Chondrocyte (in vitro differentiated cells): ENCODE measurements around the gene RPL36. TPM values are rescaled to one million over a fixed set of nuclear protein-coding genes. Genes with fewer than 3 reads are reported as not detected.

Experiments
- DNase-seq: peaks from one replicate; pipeline ENCODE4 v3.0.0; 2021; ENCODE audit warnings: mixed read lengths, low spot score
- H3K27ac Mint-ChIP-seq: one replicate; pipeline ENCODE4 v1.8.0; 2021; ENCODE audit warnings: mild to moderate bottlenecking, moderate library complexity, mixed read lengths; ENCODE audit not compliant: unreplicated experiment
- H3K27me3 Mint-ChIP-seq: 2 replicates; pipeline ENCODE4 v1.8.0; 2021; ENCODE audit warnings: low read depth, mixed read lengths
- H3K36me3 Mint-ChIP-seq: 2 replicates; pipeline ENCODE4 v1.8.0; 2021; ENCODE audit warnings: low read depth, mixed read lengths
- H3K4me1 Mint-ChIP-seq: 2 replicates; pipeline ENCODE4 v1.8.0; 2021; ENCODE audit warnings: low read depth, mild to moderate bottlenecking, mixed read lengths
- H3K4me3 Mint-ChIP-seq: one replicate; pipeline ENCODE4 v1.8.0; 2021; ENCODE audit warnings: mild to moderate bottlenecking, moderate library complexity, mixed read lengths; ENCODE audit not compliant: unreplicated experiment
- H3K9me3 Mint-ChIP-seq: 2 replicates; pipeline ENCODE4 v1.8.0; 2021; ENCODE audit warnings: low read depth, mixed read lengths
- total RNA-seq: library from RNA; stranded (reverse); gene quantifications from 3 replicates; pipeline ENCODE4 v1.2.1, GENCODE V29; 2021
- TF ChIP-seq, protein P1 (sequence below): fragments of 200-600 bp; sonication (generic); IDR thresholded peaks from 2 replicates; pipeline ENCODE4 v1.5.0; 2021; ENCODE audit warnings: antibody characterized with exemption, mild to moderate bottlenecking, moderate library complexity

Gene RPL36
- total RNA-seq, 1 donor from 2014 or later: 548 TPM

DNA sequence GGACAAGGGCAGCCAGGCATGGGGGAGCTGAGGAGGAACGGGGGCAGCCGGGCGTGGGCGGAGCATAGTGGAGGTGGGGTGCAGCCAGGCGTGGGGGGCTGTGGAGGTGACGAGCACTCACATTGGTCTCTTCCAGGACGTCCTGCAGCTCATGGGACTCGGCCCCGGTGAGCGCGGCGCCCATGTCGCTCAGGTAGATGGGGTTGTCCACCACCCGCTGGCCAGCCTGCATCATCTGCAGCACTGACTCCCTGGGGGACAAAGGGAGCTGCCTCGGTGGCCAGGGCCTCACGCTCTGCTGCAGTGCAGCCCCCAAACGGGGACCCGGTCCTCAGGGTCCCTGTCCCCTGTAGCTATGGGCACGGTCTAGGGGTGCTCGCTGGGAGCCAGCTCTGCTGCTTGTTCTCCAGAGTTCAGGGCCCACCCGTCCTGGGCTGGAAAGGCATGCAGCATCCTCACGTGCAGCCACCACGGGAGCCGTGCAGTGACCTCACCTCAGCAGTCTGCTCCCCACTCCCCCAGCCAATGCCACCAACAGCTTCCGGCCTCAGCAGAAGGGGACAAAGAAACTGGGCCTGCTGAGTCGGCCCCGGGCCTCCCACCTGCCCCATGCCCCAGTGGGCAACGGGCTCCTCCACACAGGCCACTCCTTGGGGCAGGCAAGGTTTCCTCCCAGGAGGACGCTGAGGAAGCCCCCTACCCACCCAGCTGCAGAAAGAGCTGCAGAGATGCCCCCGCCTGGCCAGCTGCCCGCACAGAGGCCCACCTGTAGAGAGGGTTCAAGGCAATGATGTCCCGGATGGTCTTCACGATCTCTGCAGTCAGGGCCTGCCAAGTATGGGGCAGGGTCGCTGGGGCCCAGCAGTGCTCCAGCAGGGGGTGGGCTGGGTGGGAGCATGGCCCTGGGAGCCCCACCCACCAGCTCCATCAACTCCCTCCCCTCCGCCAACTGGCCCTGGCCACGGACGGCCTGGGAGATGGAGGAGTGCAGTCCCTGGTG lies 17.8 kb downstream of the RPL36 start:
- TF ChIP-seq, protein P1, sequence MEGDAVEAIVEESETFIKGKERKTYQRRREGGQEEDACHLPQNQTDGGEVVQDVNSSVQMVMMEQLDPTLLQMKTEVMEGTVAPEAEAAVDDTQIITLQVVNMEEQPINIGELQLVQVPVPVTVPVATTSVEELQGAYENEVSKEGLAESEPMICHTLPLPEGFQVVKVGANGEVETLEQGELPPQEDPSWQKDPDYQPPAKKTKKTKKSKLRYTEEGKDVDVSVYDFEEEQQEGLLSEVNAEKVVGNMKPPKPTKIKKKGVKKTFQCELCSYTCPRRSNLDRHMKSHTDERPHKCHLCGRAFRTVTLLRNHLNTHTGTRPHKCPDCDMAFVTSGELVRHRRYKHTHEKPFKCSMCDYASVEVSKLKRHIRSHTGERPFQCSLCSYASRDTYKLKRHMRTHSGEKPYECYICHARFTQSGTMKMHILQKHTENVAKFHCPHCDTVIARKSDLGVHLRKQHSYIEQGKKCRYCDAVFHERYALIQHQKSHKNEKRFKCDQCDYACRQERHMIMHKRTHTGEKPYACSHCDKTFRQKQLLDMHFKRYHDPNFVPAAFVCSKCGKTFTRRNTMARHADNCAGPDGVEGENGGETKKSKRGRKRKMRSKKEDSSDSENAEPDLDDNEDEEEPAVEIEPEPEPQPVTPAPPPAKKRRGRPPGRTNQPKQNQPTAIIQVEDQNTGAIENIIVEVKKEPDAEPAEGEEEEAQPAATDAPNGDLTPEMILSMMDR: no peak
- H3K9me3 Mint-ChIP-seq: no peaks in the 10 kb centered on the region

DNA sequence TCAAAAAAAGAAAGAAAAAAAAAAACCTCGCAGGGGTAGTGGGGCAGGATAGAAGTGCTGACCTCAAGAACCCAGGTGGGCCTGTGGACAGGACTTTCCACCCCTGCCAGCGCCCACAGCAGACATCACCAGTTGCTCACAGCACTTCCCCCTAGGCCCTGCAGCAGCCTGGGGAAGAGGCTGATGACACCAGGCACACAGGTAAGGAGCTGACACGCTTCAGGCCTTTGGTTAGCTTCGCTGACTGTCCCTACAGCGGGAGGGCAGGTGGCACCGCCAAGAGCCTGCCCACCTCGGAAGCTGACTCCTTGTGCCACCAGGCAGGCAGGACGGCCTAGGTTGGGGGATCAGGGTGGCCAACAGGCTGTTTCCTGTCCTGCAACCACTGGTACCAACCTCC lies 20.9 kb downstream of the RPL36 start:
- Mint-ChIP-seq H3K9me3 (no peaks in the 10 kb centered on the region), H3K27me3 (no peaks in the 10 kb centered on the region), H3K4me1 (peaks cover 5% of the 10 kb centered on the region), H3K4me3 (no peak overlapping the region), H3K27ac (no peak overlapping the region), H3K36me3 (peaks cover 9% of the 10 kb centered on the region)
- TF ChIP-seq, protein P1: no peak
- DNase-seq: no peak

More for the DNA sequence above, 17.8 kb downstream of the RPL36 start:
- H3K27ac Mint-ChIP-seq: no peak overlapping the region
- no peaks in the 10 kb centered on the region for H3K27me3 Mint-ChIP-seq
- no peak overlapping the region for H3K4me3 Mint-ChIP-seq
- no peak for DNase-seq
- peaks cover 12% of the 10 kb centered on the region for H3K36me3 Mint-ChIP-seq
- peaks cover 3% of the 10 kb centered on the region for H3K4me1 Mint-ChIP-seq

DNA sequence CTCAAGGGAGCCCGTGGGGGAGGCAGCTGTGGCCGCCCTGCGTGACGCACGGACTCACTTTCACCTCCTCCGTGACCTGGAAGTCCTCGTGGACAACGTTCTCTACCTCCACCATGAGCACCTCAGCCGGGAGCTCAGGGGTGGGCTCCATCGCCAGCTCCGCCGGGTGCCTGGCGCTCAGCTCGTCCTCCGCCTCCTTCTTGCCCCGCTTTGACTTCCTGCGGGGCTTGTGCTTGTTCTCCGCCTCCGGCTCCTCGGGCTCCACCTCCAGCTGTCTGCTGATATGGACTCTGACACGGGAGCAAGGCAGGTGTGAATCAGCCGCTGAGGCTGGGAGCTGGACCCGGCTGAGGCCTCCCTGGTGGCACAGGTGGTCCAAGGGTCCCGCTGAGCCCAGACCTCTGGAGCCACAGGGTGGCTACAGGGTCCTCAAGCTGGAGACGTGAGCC lies 21.6 kb downstream of the RPL36 start:
- Mint-ChIP-seq H3K4me1 (peaks cover 10% of the 10 kb centered on the region), H3K4me3 (no peak overlapping the region), H3K36me3 (peaks cover 9% of the 10 kb centered on the region), H3K9me3 (no peaks in the 10 kb centered on the region), H3K27ac (no peak overlapping the region), H3K27me3 (no peaks in the 10 kb centered on the region)
- DNase-seq: no peak
- TF ChIP-seq, protein P1: no peak

DNA sequence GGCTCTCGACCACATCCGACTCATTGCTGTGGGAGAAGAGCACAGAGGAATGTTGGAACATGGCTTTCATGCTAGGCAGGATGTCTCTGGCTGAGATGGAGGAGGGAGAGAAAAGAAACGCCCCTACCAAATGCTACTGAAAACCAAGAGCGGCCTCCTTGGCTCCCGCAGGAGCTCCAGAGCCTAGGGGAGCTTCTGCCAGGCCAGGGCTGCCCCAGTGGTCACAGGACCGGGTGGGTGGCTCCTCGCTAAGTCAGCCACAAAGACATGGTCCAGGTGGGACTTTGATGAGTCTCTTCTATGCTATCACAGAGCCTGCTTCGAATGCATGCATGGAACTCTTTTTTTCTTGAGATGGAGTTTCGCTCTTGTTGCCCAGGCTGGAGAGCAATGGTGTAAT lies 23.1 kb downstream of the RPL36 start:
- H3K4me1 Mint-ChIP-seq: peaks cover 24% of the 10 kb centered on the region
- no peaks in the 10 kb centered on the region for H3K9me3 Mint-ChIP-seq
- TF ChIP-seq, protein P1: no peak
- DNase-seq: no peak
- H3K4me3 Mint-ChIP-seq: no peak overlapping the region
- H3K36me3 Mint-ChIP-seq: peaks cover 9% of the 10 kb centered on the region
- no peaks in the 10 kb centered on the region for H3K27me3 Mint-ChIP-seq
- no peak overlapping the region for H3K27ac Mint-ChIP-seq

DNA sequence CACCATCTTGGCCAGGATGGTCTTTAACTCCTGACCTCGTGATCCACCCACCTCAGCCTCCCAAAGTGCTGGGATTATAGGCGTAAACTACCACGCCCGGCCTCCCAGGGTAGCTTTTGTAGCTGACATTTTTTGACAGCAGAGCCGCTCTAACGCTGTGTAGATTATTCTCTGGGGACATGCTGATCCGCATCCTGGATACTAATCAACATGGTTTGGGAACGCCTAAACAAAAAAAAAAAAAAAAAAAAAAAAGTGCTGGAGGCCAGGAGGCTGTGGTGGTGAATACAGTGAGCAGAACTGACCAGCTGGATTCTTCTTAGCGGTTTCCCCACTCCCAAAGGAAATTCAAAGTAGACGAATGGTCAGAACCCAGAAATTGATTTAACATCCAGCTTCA lies 24.7 kb downstream of the RPL36 start:
- Mint-ChIP-seq H3K27me3 (no peaks in the 10 kb centered on the region), H3K4me1 (peaks cover 33% of the 10 kb centered on the region), H3K9me3 (no peaks in the 10 kb centered on the region), H3K27ac (no peak overlapping the region), H3K36me3 (peaks cover 9% of the 10 kb centered on the region), H3K4me3 (no peak overlapping the region)
- TF ChIP-seq, protein P1: no peak
- no peak for DNase-seq
